ENCODE measurements around the gene CLCF1.
"Not testable (repeated sequence)": the region's sequence is repeated elsewhere in the genome, so short reads cannot be mapped to it uniquely, and the experiment has no call there.

CLCF1 gene

GRCh38 chr11:67408437-67409200 lies 35.2 kb upstream of the CLCF1 start:
- DNase-seq (ENCODE audit: low read depth): no peak

GRCh38 chr11:67407688-67408163 lies 34.3 kb upstream of the CLCF1 start:
- DNase-seq (ENCODE audit: low read depth): no peak

DNA sequence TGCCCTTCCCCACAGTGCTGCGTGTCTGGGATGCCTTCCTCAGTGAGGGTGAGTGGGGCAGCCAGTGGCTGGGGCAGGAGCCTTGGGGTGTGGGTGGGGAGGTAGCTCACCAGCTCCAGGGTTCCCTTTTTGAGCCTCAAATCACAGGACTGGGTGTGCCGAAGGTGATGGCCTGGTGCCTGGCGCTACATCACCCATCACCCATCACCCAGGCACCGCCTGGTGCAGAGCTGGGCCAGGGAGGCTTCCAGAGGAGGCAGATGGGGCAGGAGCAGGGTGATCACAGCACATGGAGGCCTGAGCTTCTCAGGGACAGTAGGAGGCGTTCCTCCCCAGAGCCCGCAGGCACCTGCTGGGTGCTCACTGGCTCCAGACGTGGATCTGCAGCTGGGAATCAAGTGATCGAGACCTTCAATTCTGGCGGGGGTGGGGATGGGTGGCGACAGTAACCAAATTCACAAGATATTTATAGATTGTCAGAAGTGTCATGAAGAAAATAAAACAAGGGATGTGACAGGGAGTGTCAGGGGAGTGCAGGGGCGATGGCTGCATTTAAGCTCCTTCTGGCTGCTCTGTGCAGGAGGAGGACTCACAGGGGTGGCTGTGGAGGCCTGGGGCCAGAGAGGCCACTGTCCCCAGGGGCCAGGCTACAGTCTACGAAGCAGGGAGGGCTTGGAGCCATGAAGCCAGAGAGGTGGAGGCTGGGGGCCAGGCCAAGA lies 33.7 kb upstream of the CLCF1 start:
- no peak for DNase-seq (ENCODE audit: low read depth)

DNA sequence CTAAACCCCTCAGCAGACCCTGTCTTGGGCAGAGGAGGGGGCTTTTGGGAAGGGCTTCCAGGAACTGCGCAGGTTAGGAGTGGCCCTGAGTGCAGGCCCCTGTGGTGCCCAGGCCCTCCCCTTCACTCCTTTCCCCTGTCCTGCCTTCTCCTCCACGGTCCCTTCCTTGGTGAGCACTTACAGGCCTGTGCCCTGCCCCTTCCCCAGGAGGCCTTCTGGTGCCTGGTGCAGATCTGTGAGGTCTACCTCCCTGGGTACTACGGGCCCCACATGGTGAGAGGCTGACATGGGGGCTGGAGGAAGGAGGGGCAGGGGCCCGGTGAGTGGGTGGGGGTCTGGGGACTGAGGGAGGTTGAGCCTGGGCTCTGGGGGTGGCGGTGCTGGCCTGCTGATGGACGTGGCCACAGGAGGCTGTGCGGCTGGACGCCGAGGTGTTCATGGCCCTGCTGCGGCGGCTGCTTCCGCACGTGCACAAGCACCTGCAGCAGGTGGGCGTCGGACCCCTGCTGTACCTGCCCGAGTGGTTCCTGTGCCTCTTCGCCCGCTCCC lies 33.1 kb upstream of the CLCF1 start:
- no peak for DNase-seq (ENCODE audit: low read depth)

DNA sequence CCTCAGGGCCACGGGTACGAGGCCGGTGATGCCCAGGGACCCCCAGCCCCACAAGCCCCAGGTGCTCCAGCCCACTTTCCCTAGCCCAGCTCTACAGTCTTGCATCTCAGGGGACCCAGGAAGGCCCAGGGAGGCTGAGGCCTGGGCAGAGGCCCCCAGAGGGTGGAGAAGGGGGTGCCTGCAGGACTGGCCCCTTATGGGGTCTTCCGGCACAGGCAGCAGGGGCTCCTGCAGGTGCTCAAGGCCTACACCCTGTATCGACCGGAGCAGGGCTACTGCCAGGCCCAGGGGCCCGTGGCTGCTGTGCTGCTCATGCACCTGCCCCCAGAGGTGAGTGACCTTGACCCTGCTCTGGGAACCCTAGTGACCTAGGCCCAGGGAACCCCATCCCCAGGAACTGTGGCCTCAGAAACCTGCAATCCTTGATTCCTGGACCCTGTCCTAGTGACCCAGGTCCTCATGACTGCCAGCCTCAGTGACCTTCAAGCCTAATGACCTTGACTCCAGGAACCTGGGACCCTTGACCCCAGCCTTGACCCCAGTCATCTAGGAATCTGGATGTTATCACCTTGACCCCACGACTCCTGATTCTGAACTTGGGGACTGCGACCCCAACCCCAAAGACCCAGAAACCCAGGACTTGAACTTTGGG lies 32.4 kb upstream of the CLCF1 start:
- no peak for DNase-seq (ENCODE audit: low read depth)

DNA sequence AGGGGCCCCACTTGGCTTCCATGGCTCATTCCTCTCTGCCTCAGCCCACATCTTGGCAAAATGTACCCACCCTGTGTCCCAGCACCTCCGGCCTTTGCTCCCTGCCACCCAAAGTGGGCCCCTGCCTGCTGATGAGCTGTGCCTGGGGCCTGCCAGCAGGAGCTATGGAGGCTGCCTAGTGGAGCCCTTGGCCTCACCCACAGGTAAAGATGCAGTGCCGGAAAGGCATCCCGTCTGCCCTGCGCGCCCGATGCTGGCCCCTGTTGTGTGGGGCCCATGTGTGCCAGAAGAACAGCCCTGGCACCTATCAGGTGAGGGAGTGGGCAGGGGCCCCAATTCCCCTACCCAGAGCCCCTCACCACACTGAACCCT lies 31.8 kb upstream of the CLCF1 start:
- DNase-seq (ENCODE audit: low read depth): no peak

- no peak for DNase-seq (ENCODE audit: low read depth)
These were observed 31.3 kb upstream of the CLCF1 start for GRCh38 chr11:67404515-67405195.

GRCh38 chr11:67403085-67403484 lies 29.7 kb upstream of the CLCF1 start:
- DNase-seq (ENCODE audit: low read depth): not testable (repeated sequence)

DNA sequence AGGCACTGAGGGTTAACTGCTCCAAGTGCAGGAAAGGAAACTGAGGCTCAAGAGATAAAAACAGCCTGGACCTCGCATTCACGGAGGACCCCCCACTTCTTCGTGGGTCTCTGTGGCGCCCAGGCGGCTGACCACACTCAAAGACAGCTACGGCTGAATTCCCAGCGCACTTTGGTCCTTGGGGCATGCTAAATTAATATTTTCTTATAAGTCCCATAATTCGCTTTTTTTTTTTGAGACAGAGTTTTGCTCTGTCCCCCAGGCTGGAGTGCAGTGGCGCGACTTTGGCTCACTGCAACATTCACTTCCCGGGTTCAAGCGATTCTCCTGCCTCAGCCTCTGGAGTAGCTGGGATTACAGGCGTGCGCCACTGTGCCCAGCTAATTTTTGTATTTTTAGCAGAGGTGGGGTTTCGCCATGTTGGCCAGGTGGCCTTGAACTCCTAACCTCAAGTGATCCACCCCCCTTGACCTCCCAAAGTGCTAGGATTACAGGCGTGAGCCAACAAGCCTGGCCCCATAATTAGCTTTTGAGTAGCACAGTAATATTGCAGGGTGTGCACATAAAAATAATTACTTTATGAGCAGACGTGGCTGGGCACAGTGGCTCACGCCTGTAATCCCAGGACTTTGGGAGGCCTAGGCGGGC lies 28.9 kb upstream of the CLCF1 start:
- not testable (repeated sequence) for DNase-seq (ENCODE audit: low read depth)

GRCh38 chr11:67401495-67402191 lies 28.2 kb upstream of the CLCF1 start, which contains the start of gene PPP1CA:
Gene PPP1CA (minus strand): TSS chr11:67401858. CDS start chr11:67401782, 76 bp downstream.
- peak; percentile 86 for DNase-seq (ENCODE audit: low read depth)

GRCh38 chr11:67400942-67401494 lies 27.6 kb upstream of the CLCF1 start:
- DNase-seq (ENCODE audit: low read depth): no peak

GRCh38 chr11:67400251-67400941 lies 27.0 kb upstream of the CLCF1 start:
- DNase-seq (ENCODE audit: low read depth): no peak

DNA sequence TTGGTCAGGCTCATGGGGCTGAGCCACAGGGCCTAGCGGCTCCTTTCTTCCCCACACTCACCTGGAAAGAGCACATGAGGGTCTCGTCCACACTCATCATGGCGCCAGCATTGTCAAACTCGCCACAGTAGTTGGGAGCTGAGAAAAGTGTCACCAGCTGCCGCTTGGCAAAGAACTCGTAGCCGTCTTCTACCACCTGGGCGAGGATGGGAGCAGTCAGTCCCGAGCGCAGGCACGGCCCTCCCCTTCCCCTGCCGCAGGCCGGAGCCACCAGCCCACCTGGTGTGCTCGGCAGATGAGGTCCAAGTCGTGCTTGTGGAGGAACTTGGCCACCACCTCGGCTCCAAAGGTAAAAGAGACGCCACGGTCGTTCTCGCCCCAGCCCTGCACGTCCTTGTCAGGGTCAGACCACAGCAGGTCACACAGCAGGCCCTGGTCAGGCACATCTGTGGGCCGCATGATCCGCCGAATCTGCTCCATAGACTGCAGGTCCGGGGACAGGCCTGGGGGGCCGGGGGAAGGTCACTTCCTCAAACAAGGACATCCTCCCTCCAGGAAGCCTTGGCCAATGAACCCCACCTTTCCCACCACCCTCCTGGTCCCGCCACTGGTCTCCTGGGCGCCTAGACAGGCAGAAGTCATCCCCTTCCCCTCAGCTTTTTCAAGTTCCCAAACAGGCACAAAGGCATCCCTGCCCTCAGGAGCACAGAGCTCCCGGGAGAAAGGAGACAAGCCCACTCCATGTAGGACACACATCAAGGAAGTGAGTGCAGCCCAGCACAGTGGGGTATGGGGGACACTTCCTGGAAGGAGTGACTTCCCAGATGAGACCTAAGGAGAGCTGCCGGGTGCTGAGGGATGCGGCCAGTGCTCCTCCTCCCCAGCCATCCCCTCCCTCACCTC lies 25.5 kb upstream of the CLCF1 start:
- no peak for DNase-seq (ENCODE audit: low read depth)

- DNase-seq (ENCODE audit: low read depth): no peak
These were observed 24.7 kb upstream of the CLCF1 start for GRCh38 chr11:67397986-67398660.

DNA sequence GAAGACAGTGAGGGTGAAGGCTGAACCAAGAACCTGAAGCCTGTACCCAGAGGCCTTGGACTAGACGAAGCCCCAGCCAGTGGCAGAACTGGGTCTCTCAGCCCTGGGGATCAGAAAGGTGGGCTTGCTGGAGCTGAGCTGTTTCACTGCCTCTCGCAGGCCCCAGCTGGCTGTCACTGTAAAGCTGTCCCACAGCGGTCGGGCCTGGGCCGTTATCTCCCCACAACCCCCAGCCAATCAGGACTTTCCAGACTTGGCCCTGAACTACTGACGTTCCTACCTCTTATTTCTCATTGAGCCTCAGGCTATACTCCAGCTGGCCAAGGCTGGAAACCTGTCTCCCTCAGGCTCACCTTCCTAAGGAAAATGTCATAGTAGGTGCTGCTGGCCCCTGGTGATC lies 24.1 kb upstream of the CLCF1 start:
- DNase-seq (ENCODE audit: low read depth): no peak

- DNase-seq (ENCODE audit: low read depth): no peak
These were observed 23.4 kb upstream of the CLCF1 start for GRCh38 chr11:67396587-67397389.

DNA sequence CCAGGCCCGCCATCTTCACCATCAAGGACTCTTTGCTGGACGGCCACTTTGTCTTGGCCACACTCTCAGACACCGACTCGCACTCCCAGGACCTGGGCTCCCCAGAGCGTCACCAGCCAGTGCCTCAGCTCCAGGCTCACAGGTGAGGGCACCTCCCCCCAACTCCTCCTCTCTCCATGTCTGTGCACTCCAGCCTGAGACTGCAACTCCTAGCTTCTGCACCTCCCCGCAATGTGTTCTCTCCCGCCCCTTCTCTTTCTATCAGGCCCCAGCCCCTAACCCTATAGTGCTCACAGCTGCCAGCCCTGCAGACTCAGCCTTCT lies 22.8 kb upstream of the CLCF1 start:
- DNase-seq (ENCODE audit: low read depth): no peak

All from fibroblast of gingiva (primary cell).